Measurements from ENCODE around the gene LAMA5.

LAMA5 gene

DNA sequence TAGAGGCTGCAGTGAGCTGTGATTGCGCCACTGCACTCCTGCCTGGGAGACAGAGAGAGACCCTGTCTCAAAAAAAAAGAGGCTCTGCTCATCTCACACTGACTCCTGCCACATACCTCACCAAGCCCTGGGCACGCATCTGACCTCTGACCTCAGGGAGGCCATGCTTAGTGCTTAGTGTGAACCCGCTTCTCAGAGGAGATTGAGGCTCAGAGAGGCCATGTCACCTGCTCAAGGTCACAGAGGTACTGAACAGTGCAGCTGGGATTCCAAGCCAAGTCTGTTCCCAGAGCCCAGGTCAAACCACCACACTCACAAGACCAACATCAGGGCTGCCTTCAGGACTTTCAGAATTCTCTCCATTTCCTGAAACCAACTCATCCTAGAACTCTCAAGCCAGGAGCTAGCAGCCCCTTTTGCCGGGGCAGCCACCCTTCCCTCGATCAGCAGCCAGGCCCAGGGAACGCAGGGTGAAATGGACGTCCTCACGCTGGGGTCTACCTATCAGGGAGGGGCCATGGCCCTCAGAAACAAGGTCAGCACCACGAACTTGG lies 37.1 kb upstream of the LAMA5 start:
- DNase-seq (ENCODE audit: insufficient read length, low spot score), result no peak
- no peak for FAIRE-seq

GRCh38 chr20:62403331-62403730 lies 36.2 kb upstream of the LAMA5 start:
- DNase-seq (ENCODE audit: insufficient read length, low spot score) (no peak), FAIRE-seq (no peak)

DNA sequence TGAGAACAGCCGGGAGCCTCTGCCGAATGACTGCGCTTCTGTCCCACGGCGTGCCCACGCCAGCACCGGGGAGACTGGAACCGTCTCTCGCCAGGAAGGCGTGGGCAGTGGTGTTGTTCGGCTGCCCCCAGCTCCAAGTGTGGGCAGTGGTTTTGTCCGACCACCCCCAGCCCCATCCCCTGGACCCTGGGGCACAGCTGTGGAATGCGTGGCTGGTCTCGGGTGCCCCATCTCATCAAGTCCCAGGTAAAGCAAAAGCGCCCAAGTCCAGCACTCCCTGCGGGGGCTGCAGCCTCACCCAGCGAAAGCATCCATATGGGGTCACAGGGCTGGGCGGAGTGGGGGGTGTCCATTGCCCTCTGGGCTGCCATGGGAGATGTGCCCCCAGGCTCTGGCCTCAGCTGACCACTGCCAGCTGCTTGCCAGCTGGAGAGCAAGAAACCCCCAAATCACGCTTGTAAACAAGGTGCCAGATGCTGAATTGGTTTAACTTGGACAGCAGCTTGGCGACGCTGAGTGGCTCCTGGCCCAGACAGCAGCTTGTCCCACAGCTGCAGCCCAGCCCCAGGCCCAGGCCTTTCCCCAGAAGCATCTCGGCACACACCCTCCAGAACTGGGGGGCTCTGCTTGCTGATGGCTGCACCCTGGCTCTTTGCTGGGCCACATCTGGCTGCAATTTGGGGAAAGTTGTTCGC lies 35.5 kb upstream of the LAMA5 start:
- no peak for DNase-seq (ENCODE audit: insufficient read length, low spot score)
- no peak for FAIRE-seq

GRCh38 chr20:62401331-62401779 lies 34.2 kb upstream of the LAMA5 start:
- DNase-seq (ENCODE audit: insufficient read length, low spot score), result no peak
- no peak for FAIRE-seq

DNA sequence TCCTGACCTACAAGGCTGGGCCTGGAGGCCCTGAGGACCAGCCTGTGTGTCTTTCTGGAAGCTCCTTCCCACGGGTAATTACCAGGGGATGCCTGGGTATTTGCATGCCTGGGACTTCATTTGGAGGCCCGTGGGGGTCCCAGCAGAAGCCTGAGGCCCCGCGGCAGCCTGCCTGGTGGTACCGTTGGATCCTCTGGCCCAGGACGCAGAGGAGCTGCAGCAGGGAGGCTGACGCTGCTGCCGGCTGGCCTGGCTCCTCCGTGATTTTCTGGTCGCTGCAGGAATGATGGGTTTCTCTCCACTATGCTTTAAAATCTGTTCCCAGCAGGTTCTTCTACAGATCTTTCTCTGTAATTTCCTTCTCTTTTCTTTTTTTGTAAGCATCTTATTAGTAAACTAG lies 33.4 kb upstream of the LAMA5 start:
- DNase-seq (ENCODE audit: insufficient read length, low spot score), result no peak
- FAIRE-seq, result no peak

DNA sequence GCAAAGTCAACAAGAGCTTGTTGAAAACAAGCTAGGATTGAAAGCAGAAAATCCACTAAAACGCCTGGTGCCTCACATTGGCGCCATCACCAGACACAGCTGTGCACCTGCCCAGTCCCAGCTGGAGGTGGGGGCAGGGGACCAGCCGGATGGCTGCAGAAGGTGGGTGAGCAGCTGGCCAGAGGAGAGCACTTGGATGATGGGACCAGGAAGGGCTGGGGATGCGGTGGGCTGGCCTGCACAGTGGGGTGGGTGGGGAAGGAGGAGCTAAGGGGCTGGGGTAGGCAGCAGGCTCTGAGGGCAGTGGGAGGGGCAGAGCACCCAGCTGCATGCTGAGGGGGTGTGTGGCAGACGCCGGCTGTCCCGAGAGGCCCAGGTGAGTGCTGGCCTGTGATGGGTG lies 32.9 kb upstream of the LAMA5 start:
- FAIRE-seq (no peak), DNase-seq (ENCODE audit: insufficient read length, low spot score) (no peak)

GRCh38 chr20:62398120-62398821 lies 31.2 kb upstream of the LAMA5 start:
- FAIRE-seq (no peak), DNase-seq (ENCODE audit: insufficient read length, low spot score) (no peak)

GRCh38 chr20:62396367-62397239 lies 29.5 kb upstream of the LAMA5 start:
- FAIRE-seq, result no peak
- no peak for DNase-seq (ENCODE audit: insufficient read length, low spot score)

GRCh38 chr20:62395311-62396242 lies 28.5 kb upstream of the LAMA5 start:
- DNase-seq (ENCODE audit: insufficient read length, low spot score) (no peak), FAIRE-seq (no peak)

- FAIRE-seq, result no peak
Observed at GRCh38 chr20:62394248-62395245, 27.4 kb upstream of the LAMA5 start.

GRCh38 chr20:62393830-62394229 lies 26.7 kb upstream of the LAMA5 start:
- DNase-seq (ENCODE audit: insufficient read length, low spot score), result no peak
- FAIRE-seq, result no peak

More at GRCh38 chr20:62394248-62395245, 27.4 kb upstream of the LAMA5 start:
- DNase-seq (ENCODE audit: insufficient read length, low spot score), result no peak

- FAIRE-seq, result no peak
- DNase-seq (ENCODE audit: insufficient read length, low spot score), result no peak
Observed at GRCh38 chr20:62393335-62393665, 26.2 kb upstream of the LAMA5 start.

DNA sequence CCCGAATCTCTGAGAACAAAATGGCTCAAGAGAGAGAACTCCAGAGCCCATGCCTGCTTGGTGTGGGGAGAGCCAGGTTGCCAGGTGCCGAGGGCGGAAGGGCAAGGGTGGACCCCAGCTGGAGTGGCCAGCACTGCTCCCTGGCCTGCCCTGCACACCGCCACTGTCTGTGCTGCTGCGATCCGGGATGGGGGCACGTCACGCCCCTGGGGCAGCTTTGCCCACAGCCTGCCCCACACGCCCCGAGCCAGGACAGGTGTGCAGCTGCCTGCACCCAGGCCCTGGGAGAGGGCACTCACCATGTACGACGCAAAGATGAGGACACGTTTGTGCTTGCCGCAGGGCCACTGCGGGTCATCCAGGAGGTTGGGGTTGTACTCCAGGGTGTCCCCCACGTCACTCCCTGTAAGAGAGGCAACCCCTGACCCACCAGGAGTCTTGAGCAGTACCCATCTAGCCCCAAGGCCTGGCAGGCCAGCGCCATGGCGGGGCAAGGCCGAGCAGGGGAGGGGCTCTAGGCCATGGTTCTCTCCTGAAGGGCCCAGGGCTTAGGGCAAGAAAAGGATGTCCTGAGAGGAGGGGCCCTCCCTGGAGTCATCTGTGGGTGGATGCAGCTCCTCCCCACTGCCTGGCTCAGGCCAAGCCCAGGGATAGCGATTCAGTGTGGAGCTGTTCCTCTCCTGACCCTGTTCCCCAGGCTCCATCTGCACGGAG lies 25.7 kb upstream of the LAMA5 start:
- DNase-seq (ENCODE audit: insufficient read length, low spot score) (no peak), FAIRE-seq (no peak)

DNA sequence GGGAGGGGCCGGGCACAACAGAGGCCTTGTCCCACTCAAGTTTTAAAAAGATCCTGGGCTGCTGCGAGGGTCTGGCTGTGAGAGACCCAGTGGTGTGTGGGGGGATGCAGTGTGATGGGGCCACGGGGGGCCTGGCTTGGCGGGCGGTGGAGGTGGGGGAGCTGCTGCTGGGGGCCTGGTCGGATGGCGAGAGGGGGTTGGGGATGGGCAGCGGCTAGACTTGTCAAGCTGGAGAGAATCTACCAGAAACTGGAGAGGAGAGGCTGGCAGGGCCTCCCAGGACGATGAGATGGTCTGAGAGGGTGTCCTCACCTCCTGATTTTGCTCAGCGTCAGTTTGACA lies 24.9 kb upstream of the LAMA5 start:
- DNase-seq (ENCODE audit: insufficient read length, low spot score), result no peak
- no peak for FAIRE-seq

GRCh38 chr20:62391165-62392076 lies 24.3 kb upstream of the LAMA5 start:
- FAIRE-seq, result no peak
- DNase-seq (ENCODE audit: insufficient read length, low spot score), result no peak

DNA sequence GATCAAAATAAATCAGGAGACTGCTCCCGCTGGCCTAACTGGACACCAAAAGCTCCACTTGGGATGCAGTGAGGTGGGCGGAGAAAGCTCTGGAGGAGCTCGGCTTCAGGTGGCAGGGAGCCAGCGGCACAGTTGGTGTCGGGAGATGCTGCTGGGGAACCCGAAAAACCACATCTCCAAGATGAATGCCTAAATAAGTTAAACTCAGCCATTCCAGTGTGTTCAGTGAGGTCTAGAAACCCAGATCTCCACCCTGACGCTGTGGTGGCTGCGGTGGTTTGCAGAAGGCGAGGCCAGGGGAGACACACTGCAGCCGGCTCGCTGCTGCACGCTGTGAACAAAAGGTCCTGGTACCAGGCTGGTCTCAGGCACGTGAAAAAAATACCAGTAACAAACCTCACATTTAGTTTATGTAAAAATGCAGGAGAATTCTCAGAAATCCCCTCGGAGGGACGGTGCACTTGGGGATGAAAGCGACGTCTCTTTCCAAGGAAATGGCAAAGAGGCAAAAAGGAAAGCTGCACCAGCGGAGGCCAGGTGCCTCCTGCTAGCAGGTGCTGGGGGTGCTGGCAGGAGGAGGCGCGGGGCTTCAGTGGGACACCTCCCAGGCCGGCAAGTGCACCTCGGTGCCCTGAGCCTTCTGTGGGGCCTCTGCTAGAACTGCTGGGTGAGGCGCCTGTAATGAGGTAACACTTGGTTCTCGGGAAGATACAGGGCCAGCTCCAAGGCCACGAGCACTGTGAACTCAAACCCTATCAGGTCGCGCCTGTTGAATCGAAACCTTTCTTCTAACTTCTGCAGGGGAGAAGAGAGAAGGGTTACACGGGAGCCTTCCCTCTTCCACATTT lies 23.4 kb upstream of the LAMA5 start:
- DNase-seq (ENCODE audit: insufficient read length, low spot score) (no peak), FAIRE-seq (no peak)
